ENCODE results near the gene WWOX.

DNA sequence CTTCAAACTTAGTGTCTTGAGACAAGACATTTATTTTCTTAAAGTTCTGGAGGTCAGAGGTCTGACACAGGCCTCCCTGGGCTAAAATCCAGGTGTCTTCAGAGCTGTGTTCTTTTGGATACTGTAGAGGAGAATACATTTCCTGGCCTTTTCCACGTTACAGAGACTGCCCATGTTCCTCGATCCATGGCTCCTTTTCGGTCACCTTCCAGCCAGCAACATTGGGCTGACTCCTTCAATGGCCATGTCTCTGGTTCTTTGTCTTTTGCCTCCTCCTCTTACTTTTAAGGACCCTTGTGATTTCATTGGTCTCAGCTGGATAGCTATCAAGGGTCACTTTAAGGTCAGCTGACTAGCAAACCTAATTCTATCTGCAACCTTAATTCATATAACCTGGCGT, 212.4 kb downstream of the WWOX start:
- TF ChIP-seq KDM6A (CRISPR knock-in tag; IDR thresholded peaks at IDR 0.05; ENCODE audit: low read depth) = no peak
- TF ChIP-seq, protein P1, sequence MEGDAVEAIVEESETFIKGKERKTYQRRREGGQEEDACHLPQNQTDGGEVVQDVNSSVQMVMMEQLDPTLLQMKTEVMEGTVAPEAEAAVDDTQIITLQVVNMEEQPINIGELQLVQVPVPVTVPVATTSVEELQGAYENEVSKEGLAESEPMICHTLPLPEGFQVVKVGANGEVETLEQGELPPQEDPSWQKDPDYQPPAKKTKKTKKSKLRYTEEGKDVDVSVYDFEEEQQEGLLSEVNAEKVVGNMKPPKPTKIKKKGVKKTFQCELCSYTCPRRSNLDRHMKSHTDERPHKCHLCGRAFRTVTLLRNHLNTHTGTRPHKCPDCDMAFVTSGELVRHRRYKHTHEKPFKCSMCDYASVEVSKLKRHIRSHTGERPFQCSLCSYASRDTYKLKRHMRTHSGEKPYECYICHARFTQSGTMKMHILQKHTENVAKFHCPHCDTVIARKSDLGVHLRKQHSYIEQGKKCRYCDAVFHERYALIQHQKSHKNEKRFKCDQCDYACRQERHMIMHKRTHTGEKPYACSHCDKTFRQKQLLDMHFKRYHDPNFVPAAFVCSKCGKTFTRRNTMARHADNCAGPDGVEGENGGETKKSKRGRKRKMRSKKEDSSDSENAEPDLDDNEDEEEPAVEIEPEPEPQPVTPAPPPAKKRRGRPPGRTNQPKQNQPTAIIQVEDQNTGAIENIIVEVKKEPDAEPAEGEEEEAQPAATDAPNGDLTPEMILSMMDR (CRISPR knock-in tag; IDR thresholded peaks at IDR 0.05) = no peak
